Inferior parietal cortex (tissue), 1 donor: Measurements from ENCODE around the gene KCNJ16.

ENCODE experiments used
- DNase-seq: peaks from one replicate; pipeline ENCODE4 v3.0.0-alpha.2; 2016; ENCODE audit errors: extremely low spot score

The KCNJ16 gene

GRCh38 chr17:70128727-70129238 is 53.8 kb downstream of the KCNJ16 start:
- DNase-seq = no peak

GRCh38 chr17:70130289-70130688 is 55.3 kb downstream of the KCNJ16 start:
- no peak for DNase-seq

- no peak for DNase-seq
These were observed 57.5 kb downstream of the KCNJ16 start for GRCh38 chr17:70132505-70132904.

- DNase-seq = no peak
These were observed 59.0 kb downstream of the KCNJ16 start for GRCh38 chr17:70134042-70134441.

GRCh38 chr17:70134777-70135176 is 59.8 kb downstream of the KCNJ16 start:
- no peak for DNase-seq

- no peak for DNase-seq
These were observed 61.1 kb downstream of the KCNJ16 start for GRCh38 chr17:70136131-70136530.

GRCh38 chr17:70137451-70138230 is 62.6 kb downstream of the KCNJ16 start:
- DNase-seq = peak; percentile 55

GRCh38 chr17:70138291-70138865 is 63.4 kb downstream of the KCNJ16 start:
- no peak for DNase-seq

- DNase-seq = no peak
These were observed 64.5 kb downstream of the KCNJ16 start for GRCh38 chr17:70139449-70139993.

- DNase-seq = peak; percentile 65
These were observed 69.3 kb downstream of the KCNJ16 start for GRCh38 chr17:70144260-70144846.

GRCh38 chr17:70153210-70153609 is 78.2 kb downstream of the KCNJ16 start:
- DNase-seq = no peak

- DNase-seq = peak; percentile 49
These were observed 82.1 kb downstream of the KCNJ16 start for GRCh38 chr17:70157151-70157550.

GRCh38 chr17:70158180-70158579 is 83.2 kb downstream of the KCNJ16 start:
- no peak for DNase-seq

- no peak for DNase-seq
These were observed 83.6 kb downstream of the KCNJ16 start for GRCh38 chr17:70158591-70158990.

- no peak for DNase-seq
These were observed 85.0 kb downstream of the KCNJ16 start for GRCh38 chr17:70159980-70160379.

GRCh38 chr17:70161519-70161918 is 86.5 kb downstream of the KCNJ16 start:
- DNase-seq = no peak

GRCh38 chr17:70165383-70165782 is 90.4 kb downstream of the KCNJ16 start:
- no peak for DNase-seq

- DNase-seq = no peak
These were observed 91.6 kb downstream of the KCNJ16 start for GRCh38 chr17:70166615-70167014.

- DNase-seq = peak; percentile 82
These were observed 93.3 kb downstream of the KCNJ16 start for GRCh38 chr17:70168044-70168976.

GRCh38 chr17:70168977-70169708 is 94.1 kb downstream of the KCNJ16 start, which contains the start of gene KCNJ2:
KCNJ2 (plus strand) TSS chr17:70169532; CDS start chr17:70175040, 5,508 bp downstream.
- peak; percentile 81 for DNase-seq
